PC-9 (cell line): ENCODE results near the gene ABL2.

Source experiments
- CTCF ChIP-seq: fragments of 200-600 bp; sonication (generic); conservative IDR thresholded peaks from 2 replicates; pipeline ENCODE4 v1.6.1; 2017; ENCODE audit warnings: mixed run types, antibody characterized with exemption, mild to moderate bottlenecking, moderate library complexity
- EZH2 ChIP-seq: fragments of 200-600 bp; sonication (generic); IDR thresholded peaks from 2 replicates; pipeline ENCODE4 v1.8.0; 2017; ENCODE audit warnings: antibody characterized with exemption, low read depth

DNA sequence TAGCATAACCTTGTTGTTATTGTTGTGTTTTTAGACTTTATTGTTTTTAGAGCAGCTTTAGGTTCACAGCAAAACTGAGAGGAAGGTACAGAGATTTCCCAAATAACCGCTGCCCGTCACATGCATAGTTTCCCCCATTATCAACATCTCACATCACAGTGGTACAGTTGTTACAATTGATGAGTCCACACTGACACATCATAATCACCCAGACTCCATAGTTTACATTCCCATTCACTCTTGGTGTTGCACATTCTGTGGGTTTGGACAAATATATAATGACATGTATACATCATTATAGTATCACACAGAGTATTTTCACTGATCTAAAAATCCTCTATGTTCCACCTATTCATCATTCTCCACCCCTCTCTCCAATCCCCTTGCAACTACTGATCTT, 173.5 kb downstream of the ABL2 start:
- TF ChIP-seq EZH2, result no peak
- TF ChIP-seq CTCF, result no peak
